Fibroblast of lung (primary cell): ENCODE measurements around the gene CCDC174. TPM values are rescaled to one million over a fixed set of nuclear protein-coding genes. Genes with fewer than 3 reads are reported as not detected.

Experiments used
- DNase-seq, 2 donors: peaks; one replicate each; pipeline versions ENCODE4 v3.0.0 to v3.0.0-alpha.2; 2010; ENCODE audit warnings: low read depth in 2 of 2
- H2AFZ ChIP-seq: 2 replicates; pipeline ENCODE4 v1.5.1; 2012; ENCODE audit warnings: low read length, control low read depth, inconsistent platforms
- H3K27ac ChIP-seq: 2 replicates; pipeline ENCODE4 v1.5.1; 2011; ENCODE audit warnings: low read length, control low read depth; ENCODE audit not compliant: insufficient read depth
- H3K27me3 ChIP-seq: 2 replicates; pipeline ENCODE4 v1.5.1; 2011; ENCODE audit warnings: mild to moderate bottlenecking, low read length; ENCODE audit not compliant: control insufficient read depth, insufficient read depth
- H3K36me3 ChIP-seq: 2 replicates; pipeline ENCODE4 v1.5.1; 2011; ENCODE audit warnings: low read length; ENCODE audit not compliant: control insufficient read depth, insufficient read depth
- H3K4me1 ChIP-seq: 2 replicates; pipeline ENCODE4 v1.5.1; 2011; ENCODE audit warnings: low read length; ENCODE audit not compliant: control insufficient read depth, insufficient read depth; ENCODE audit errors: extremely low read depth
- H3K4me2 ChIP-seq: 2 replicates; pipeline ENCODE4 v1.5.1; 2011; ENCODE audit warnings: low read length, control low read depth; ENCODE audit not compliant: insufficient read depth; ENCODE audit errors: extremely low read depth
- H3K4me3 ChIP-seq, 4 experiments: fragments of 200-600 bp in 1 of 4; sonication (generic) in 1 of 4; replicated peaks in 1 of 4; 2 replicates each; pipeline ENCODE4 v1.5.1; 2011 to 2016; ENCODE audit warnings: low read length in 4 of 4, low read depth in 3 of 4, mild to moderate bottlenecking in 3 of 4, control low read depth in 2 of 4, inconsistent platforms in 1 of 4, mixed read lengths in 1 of 4; ENCODE audit not compliant: insufficient read depth in 1 of 4; ENCODE audit errors: control extremely low read depth in 1 of 4
- H3K79me2 ChIP-seq: 2 replicates; pipeline ENCODE4 v1.5.1; 2012; ENCODE audit warnings: mild to moderate bottlenecking, low read length, inconsistent platforms; ENCODE audit not compliant: control insufficient read depth, insufficient read depth
- H3K9ac ChIP-seq: 2 replicates; pipeline ENCODE4 v1.5.1; 2011; ENCODE audit warnings: mild to moderate bottlenecking, low read length, control low read depth; ENCODE audit not compliant: insufficient read depth
- H3K9me3 ChIP-seq: 2 replicates; pipeline ENCODE4 v1.5.1; 2012; ENCODE audit warnings: low read depth, low read length; ENCODE audit not compliant: control insufficient read depth, insufficient read depth
- H4K20me1 ChIP-seq: 2 replicates; pipeline ENCODE4 v1.5.1; 2011; ENCODE audit warnings: low read length; ENCODE audit not compliant: control insufficient read depth, insufficient read depth; ENCODE audit errors: extremely low read depth
- CTCF ChIP-seq, 2 donors: IDR thresholded peaks in 1 of 2; conservative IDR thresholded peaks in 1 of 2; 1 replicate in 1 of 2; 2 replicates in 1 of 2; pipeline ENCODE4 v1.5.1; 2011 to 2012; ENCODE audit warnings: low read length in 2 of 2, control low read depth in 1 of 2, inconsistent platforms in 1 of 2, low read depth in 1 of 2, mild to moderate bottlenecking in 1 of 2
- EZH2 ChIP-seq: IDR thresholded peaks from 2 replicates; pipeline ENCODE4 v1.5.1; 2012; ENCODE audit warnings: low read length, control low read depth, mild to moderate bottlenecking; ENCODE audit errors: missing control alignments
- polyA plus RNA-seq, 2 donors: library from polyadenylated mRNA; depleted of rRNA in 1 of 2; stranded (reverse) in 1 of 2; unstranded in 1 of 2; fragments of >200 nt; gene quantifications; 2 replicates each; pipeline ENCODE4 v1.2.1, GENCODE V29; 2011 to 2012; ENCODE audit warnings: missing spikeins in 1 of 2
- total RNA-seq: library from RNA; depleted of rRNA; stranded (reverse); fragments of >200 nt; gene quantifications from 2 replicates; pipeline ENCODE4 v1.2.1, GENCODE V29; 2014

CCDC174 gene
- total and polyA plus RNA-seq, 2 donors (not counting 1 experiment from before 2014, with no cell fraction given) = 12.7 to 14.4 TPM

- Histone ChIP-seq H3K4me1 (no peaks in the 10 kb centered on the region), H3K79me2 (no peaks in the 10 kb centered on the region), H2AFZ (no peak overlapping the region), H4K20me1 (no peaks in the 10 kb centered on the region), H3K36me3 (no peaks in the 10 kb centered on the region), H3K9me3 (no peaks in the 10 kb centered on the region), H3K9ac (no peak overlapping the region), H3K27me3 (no peaks in the 10 kb centered on the region), H3K27ac (no peak overlapping the region), H3K4me3 (no peak overlapping the region), H3K4me2 (no peak overlapping the region)
- TF ChIP-seq CTCF (conservative IDR thresholded peaks at IDR 0.05 in 1 of 2, IDR thresholded peaks at IDR 0.05 in 1 of 2; ENCODE audit: low read depth in 1 of 2, low read length in 2 of 2) = no peak
- no peak for TF ChIP-seq EZH2
- DNase-seq = no peak
Observed at GRCh38 chr3:14685179-14685578, 33.6 kb downstream of the CCDC174 start.

- TF ChIP-seq CTCF (conservative IDR thresholded peaks at IDR 0.05 in 1 of 2, IDR thresholded peaks at IDR 0.05 in 1 of 2; ENCODE audit: low read depth in 1 of 2, low read length in 2 of 2) (no peak), EZH2 (no peak)
- Histone ChIP-seq H3K27me3 (no peaks in the 10 kb centered on the region), H2AFZ (no peak overlapping the region), H3K9me3 (no peaks in the 10 kb centered on the region), H3K27ac (no peak overlapping the region), H3K9ac (no peak overlapping the region), H3K79me2 (no peaks in the 10 kb centered on the region), H3K4me2 (no peak overlapping the region), H3K4me3 (no peak overlapping the region), H4K20me1 (no peaks in the 10 kb centered on the region), H3K4me1 (no peaks in the 10 kb centered on the region), H3K36me3 (no peaks in the 10 kb centered on the region)
- DNase-seq = no peak
Observed at GRCh38 chr3:14687360-14687759, 35.8 kb downstream of the CCDC174 start.

- H3K4me3 ChIP-seq = no peak overlapping the region
- H3K27ac ChIP-seq = no peak overlapping the region
- H3K4me1 ChIP-seq = no peaks in the 10 kb centered on the region
- no peak overlapping the region for H3K9ac ChIP-seq
- no peak for DNase-seq
- H3K79me2 ChIP-seq = no peaks in the 10 kb centered on the region
- no peaks in the 10 kb centered on the region for H3K36me3 ChIP-seq
- no peak overlapping the region for H2AFZ ChIP-seq
- H4K20me1 ChIP-seq = no peaks in the 10 kb centered on the region
- TF ChIP-seq CTCF (conservative IDR thresholded peaks at IDR 0.05 in 1 of 2, IDR thresholded peaks at IDR 0.05 in 1 of 2; ENCODE audit: low read depth in 1 of 2, low read length in 2 of 2) (no peak), EZH2 (no peak)
- no peak overlapping the region for H3K4me2 ChIP-seq
- H3K9me3 ChIP-seq = no peaks in the 10 kb centered on the region
- no peaks in the 10 kb centered on the region for H3K27me3 ChIP-seq
Observed at GRCh38 chr3:14688525-14688924, 37.0 kb downstream of the CCDC174 start.
